HG03103 (cell line): Measurements from ENCODE around the gene KIAA0408.
"Not testable (repeated sequence)": the region's sequence is repeated elsewhere in the genome, so short reads cannot be mapped to it uniquely, and the experiment has no call there.

Experiments
- ATAC-seq: cut with Tn5 transposase; IDR thresholded peaks from one replicate; pipeline ENCODE4 v1.9.1; 2021; ENCODE audit warnings: low read depth; ENCODE audit not compliant: unreplicated experiment

KIAA0408 gene

GRCh38 chr6:127464161-127464880 lies 5.1 kb upstream of the KIAA0408 start:
- ATAC-seq = no peak

GRCh38 chr6:127463056-127463455 lies 3.9 kb upstream of the KIAA0408 start:
- no peak for ATAC-seq

- ATAC-seq = no peak
Measured at GRCh38 chr6:127462376-127462775, 3.2 kb upstream of the KIAA0408 start.

- ATAC-seq = no peak
Measured at GRCh38 chr6:127460465-127460864, 1.3 kb upstream of the KIAA0408 start.

GRCh38 chr6:127458817-127459216 lies 372 bp downstream of the KIAA0408 start:
- no peak for ATAC-seq

GRCh38 chr6:127458222-127458621 lies 967 bp downstream of the KIAA0408 start:
- no peak for ATAC-seq

GRCh38 chr6:127457456-127458064 lies 1.6 kb downstream of the KIAA0408 start:
- no peak for ATAC-seq

GRCh38 chr6:127456465-127456864 lies 2.7 kb downstream of the KIAA0408 start:
- ATAC-seq = no peak

GRCh38 chr6:127453845-127454619 lies 5.2 kb downstream of the KIAA0408 start:
- ATAC-seq = no peak

- no peak for ATAC-seq
Measured at GRCh38 chr6:127452803-127453202, 6.4 kb downstream of the KIAA0408 start.

GRCh38 chr6:127451388-127451787 lies 7.8 kb downstream of the KIAA0408 start:
- no peak for ATAC-seq

GRCh38 chr6:127447780-127448179 lies 11.4 kb downstream of the KIAA0408 start:
- no peak for ATAC-seq

- ATAC-seq = no peak
Measured at GRCh38 chr6:127446356-127446755, 12.8 kb downstream of the KIAA0408 start.

- ATAC-seq = no peak
Measured at GRCh38 chr6:127441881-127442280, 17.3 kb downstream of the KIAA0408 start.

- no peak for ATAC-seq
Measured at GRCh38 chr6:127439718-127440117, 19.5 kb downstream of the KIAA0408 start.

- ATAC-seq = no peak
Measured at GRCh38 chr6:127436578-127437110, 22.5 kb downstream of the KIAA0408 start.

GRCh38 chr6:127435626-127436220 lies 23.5 kb downstream of the KIAA0408 start:
- ATAC-seq = no peak

- ATAC-seq = no peak
Measured at GRCh38 chr6:127434651-127435050, 24.5 kb downstream of the KIAA0408 start.

- ATAC-seq = not testable (repeated sequence)
Measured at GRCh38 chr6:127428562-127428961, 30.6 kb downstream of the KIAA0408 start.

GRCh38 chr6:127423921-127424320 lies 35.3 kb downstream of the KIAA0408 start:
- ATAC-seq = no peak

GRCh38 chr6:127421164-127421563 lies 38.0 kb downstream of the KIAA0408 start:
- ATAC-seq = not testable (repeated sequence)
